ENCODE measurements around the gene TMPRSS6.

DNA sequence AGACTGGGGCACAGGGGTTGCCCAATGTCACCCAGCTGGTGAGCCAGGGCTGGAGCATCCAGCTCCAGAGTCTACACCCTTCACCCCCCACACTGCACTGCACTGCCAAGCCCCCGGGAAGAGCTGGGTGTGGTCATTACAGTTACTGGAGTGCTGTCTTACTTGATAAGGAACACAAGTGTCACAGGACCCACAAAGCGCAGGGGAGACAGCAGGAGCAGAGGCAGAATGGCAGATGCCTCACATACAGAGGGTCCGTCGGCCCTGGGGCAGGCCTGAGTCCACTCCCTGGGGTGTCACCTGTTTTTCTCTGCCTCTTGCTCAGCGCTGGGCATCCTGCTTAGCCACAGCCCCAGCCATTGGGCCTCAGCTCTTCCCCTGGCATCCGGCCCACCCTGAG, 32.5 kb upstream of the TMPRSS6 start:
- TF ChIP-seq, protein P1, sequence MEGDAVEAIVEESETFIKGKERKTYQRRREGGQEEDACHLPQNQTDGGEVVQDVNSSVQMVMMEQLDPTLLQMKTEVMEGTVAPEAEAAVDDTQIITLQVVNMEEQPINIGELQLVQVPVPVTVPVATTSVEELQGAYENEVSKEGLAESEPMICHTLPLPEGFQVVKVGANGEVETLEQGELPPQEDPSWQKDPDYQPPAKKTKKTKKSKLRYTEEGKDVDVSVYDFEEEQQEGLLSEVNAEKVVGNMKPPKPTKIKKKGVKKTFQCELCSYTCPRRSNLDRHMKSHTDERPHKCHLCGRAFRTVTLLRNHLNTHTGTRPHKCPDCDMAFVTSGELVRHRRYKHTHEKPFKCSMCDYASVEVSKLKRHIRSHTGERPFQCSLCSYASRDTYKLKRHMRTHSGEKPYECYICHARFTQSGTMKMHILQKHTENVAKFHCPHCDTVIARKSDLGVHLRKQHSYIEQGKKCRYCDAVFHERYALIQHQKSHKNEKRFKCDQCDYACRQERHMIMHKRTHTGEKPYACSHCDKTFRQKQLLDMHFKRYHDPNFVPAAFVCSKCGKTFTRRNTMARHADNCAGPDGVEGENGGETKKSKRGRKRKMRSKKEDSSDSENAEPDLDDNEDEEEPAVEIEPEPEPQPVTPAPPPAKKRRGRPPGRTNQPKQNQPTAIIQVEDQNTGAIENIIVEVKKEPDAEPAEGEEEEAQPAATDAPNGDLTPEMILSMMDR (IDR thresholded peaks at IDR 0.05) = no peak
- no peak for TF ChIP-seq EP300 (IDR thresholded peaks at IDR 0.05)
- no peak for TF ChIP-seq POLR2A (IDR thresholded peaks at IDR 0.05; ENCODE audit: low read depth)

Measured in esophagus muscularis mucosa (tissue), 4 donors.